CMK (cell line): ENCODE results near the gene TLE4.
A peak's percentile ranks its signal among the peaks of the same experiment; 100 is the strongest.
"Not testable (repeated sequence)": the region's sequence is repeated elsewhere in the genome, so short reads cannot be mapped to it uniquely, and the experiment has no call there.

Experiments
- DNase-seq: peaks from one replicate; pipeline ENCODE4 v3.0.0-alpha.2; 2010; ENCODE audit warnings: low read depth

The TLE4 gene

DNA sequence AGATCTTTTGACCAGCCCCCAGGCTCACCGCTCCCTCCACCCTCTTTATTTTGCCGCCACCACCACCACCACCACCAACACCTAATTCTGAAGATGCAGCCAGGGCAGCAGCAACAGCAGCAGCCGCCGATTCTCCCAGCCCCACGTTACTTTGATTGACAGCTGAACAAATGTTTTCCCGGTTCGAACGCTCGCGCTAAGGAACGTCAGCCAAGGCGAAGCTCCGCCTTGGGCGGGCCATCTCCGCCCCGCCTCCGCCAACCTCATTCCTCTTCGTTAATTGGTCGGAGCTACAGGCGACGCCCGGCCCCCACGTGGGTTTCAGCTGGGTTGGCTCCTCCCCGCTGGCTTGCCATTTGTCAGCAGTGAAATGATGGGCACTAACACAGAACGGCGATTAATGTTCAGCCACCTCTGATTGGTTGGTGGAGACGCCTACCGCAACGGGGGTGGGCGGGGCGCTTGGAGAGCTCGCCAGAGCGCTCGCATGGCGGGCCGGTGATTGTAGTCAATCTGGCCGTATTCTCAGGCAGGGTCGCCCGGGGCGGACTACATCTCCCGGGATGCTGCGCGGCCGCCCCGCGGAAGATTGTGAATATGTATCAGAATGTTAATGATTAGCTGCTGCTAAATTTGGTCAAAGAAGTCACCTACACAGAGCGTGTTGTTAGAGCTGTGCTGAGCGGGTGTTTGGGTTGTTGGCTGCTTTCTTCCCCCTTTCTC lies at the start of gene TLE4:
TSS of gene TLE4 (plus strand) at position 657 of the 723 bp plus-strand sequence. CDS start 826 bp downstream, outside the sequence.
- DNase-seq: peak; percentile 90

DNA sequence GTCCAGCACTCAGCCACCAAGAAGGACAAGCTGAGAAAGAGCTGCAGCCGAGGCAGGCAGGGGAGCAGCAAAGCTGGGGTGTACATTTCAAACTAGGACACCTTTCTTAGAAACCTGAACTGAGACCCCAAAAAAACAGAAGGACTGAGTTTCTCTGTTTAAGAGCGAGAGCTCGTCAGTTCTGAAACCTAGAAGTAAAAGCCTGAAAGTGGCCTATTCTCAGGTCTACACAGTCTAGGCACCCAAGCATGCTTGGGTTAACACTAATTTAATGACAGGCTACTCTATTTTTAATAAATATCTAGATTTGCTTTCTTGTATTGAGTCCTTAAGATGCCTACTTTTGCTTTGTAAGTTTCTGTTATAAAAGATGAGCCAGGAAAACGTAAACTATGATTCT lies 49.0 kb upstream of the TLE4 start:
- no peak for DNase-seq

DNA sequence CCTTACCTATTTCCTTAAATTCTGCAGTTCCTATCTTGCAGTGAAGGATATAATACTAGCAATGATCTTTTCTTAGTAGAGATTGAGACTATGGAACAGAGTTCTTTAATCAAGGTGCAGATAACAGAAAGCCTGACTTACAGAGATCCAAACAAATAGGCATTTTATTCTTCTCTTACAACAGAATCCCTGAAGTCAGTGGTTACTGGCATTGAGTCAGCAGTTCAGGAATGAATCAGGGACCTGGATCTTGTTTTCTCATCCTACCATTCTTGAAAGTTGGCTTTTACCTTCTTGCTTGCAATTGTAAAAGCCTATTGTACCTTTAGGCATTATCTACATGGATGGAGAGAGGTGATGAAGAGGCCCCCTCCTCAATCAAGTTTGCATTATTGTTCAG lies 47.5 kb upstream of the TLE4 start:
- DNase-seq: no peak

DNA sequence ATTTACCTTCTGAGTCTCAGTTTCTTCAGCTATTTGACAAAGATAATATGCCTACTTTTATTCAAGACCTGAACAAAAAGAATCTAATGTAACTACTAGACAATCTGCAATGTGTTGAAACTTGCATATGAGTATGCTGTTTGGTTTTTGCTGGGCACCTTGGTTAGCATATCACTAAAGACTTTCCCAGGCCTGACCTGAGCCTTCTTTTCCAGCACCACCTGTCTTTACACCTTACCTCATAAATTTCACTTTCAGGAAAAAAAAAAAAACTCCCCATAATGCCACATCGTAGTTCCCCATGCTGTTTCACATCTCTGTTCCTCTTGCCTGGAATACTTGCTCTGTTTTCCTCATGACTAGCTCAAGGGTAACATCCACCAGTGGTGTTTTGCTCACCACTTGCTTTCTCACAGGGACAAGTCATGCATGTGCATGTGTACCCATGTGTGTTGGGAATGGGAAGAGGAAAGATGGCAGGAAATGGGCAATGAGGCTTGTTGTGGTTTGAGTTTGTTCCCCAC lies 45.6 kb upstream of the TLE4 start:
- DNase-seq: no peak

DNA sequence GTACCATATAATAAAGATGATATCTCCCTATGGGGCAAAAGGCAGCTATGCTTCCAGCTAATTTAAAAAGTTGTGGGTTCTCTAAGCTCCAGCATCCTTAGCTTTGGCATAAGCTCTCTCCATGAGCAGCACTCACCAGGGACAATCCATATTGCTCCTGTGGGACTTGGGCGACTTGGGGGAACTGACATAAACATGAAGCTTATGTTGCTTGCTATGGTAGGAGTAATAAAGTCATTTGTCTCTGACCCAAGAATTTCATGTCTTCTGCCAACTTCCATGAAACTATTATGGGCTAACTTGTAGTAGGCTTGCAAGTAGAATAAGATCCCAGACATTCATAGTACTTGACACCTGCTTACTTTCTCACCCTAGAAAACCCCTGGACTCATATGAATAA lies 36.2 kb upstream of the TLE4 start:
- DNase-seq: no peak

DNA sequence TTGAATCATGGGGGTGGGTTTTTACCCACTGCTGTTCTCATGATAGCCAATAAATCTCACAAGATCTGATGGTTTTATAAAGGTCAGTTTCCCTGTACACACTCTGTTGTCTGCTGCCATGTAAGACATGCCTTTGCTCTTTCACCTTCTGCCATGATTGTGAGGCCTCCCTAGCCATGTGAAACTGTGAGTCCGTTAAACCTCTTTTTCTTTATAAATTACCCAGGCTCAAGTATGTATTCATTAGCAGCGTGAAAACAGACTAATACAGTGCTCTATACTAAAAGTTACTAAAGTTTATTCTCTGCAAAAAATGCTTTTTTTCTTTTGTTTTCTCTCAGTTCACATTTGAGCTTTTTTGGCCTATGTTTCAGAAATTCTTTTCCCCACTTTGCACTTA lies 33.9 kb upstream of the TLE4 start:
- no peak for DNase-seq

DNA sequence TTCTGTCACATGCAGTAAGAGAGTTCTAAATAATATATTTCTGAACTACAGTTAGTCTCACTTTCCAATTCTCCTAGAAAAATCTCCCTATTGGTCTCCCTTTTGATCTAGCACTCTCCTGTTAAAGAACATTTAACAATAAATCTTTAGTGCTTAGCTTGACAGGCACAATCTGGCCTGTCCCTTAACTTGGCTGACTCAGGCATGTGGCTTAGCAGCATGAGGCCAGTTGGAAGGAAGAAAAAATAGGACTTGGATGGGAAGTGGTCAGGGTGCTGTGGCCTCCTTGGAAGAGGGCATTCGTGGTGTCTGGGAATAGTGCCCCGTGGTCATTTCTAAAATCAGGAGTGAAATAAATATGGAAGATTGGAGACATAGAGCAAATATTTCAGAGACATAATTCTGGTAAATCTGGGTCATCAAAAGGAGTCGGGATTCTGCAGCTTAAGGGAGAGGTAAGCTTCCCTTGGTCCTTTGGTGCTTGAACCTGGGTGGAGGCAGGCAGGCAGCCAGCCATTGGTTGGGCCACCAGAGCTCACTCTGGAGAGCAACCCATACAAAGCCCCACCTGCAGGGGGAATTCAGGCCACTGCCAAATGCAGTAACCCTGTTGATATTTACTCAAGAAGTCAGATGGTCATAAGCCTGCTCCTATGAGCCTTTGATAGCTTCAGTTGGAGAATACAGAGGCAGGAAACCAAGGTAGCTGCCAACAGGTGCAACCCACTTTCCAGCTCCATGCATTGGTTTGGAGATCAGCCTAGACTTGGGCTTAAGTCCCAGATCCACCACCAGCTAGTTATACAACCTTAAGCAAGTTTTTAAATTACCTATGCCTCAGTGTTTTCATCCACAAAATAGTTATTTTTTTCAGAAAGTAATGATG lies 28.8 kb upstream of the TLE4 start:
- no peak for DNase-seq

DNA sequence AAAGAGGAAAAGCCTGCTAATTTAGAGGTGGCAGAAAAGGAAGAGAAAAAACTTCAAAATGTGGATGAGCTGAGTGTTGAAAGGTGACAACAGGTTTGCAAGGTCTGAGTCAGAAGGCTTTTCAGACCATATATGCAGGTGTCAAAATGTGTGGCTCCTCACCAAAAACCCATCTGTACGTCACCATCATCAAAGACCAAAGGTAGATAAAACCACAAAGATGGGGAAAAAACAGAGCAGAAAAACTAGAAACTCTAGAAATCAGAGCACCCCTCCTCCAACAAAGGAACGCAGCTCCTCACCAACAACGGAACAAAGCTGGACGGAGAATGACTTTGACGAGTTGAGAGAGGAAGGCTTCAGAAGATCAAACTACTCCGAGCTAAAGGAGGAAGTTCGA lies 27.4 kb upstream of the TLE4 start:
- DNase-seq: not testable (repeated sequence)

DNA sequence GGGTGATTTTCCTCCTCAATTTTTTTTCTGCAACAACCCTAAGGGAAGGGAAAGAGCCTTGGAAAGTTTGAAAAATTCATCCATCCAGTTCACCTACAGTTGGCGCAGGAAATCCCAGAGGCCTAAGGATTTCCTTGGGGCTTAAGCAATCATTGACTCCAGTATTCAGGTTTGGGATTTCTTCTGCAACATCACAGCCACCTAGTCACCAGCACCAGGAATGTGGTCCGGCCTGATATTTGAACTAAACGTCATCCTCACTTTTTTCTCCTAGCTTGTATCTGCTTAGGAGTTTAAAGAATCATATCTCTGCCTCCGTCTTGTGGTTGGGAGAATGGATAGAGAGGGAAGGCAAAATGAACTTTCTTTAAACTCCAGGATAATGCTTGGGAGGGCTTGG lies 20.2 kb upstream of the TLE4 start:
- DNase-seq: no peak

DNA sequence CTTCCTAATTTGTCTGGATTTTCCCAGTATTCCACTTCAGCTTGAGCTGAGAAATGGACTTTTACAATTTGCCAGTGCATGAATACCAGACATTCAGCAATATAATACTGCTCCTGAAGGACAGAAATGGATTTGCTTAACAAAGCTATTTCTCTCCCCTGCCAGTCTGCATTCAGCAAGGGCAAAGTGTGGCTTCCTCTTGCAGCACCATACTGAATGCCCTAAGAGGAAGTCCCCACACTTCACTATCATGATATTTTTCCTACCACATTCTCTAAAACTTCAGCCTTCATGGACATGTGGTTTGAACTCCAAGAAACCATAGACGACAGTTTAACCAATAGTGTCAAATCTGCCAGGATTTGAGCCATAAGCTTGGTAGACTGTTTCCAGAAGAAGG lies 19.8 kb upstream of the TLE4 start:
- no peak for DNase-seq

DNA sequence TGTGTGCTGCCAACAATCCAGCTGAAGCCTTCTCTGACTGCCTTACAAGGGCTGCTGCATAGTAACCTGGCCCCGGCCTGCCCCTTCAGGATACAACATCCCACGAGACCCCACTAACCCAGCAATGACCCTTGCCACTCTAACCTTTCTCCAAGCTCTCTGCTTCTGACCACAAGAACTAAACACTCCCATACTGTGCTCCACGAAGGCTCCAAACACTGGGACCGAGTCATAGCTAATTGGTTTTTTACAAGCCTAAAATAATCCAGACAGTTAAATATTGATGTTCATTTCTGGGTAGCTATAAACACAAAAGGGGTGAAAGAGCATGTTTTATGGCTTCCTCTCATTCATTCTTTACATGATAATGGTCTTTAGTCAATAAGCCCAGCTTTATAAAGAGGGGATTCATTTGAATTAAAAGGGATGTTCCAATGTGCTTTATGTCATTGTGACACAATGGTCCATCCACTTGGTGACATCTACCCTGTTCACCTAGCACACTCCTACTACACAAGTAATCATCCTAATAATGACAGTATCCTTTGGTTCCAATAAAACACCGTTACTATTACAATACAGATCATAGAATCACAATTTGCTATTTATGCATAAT lies 16.2 kb upstream of the TLE4 start:
- DNase-seq: no peak

DNA sequence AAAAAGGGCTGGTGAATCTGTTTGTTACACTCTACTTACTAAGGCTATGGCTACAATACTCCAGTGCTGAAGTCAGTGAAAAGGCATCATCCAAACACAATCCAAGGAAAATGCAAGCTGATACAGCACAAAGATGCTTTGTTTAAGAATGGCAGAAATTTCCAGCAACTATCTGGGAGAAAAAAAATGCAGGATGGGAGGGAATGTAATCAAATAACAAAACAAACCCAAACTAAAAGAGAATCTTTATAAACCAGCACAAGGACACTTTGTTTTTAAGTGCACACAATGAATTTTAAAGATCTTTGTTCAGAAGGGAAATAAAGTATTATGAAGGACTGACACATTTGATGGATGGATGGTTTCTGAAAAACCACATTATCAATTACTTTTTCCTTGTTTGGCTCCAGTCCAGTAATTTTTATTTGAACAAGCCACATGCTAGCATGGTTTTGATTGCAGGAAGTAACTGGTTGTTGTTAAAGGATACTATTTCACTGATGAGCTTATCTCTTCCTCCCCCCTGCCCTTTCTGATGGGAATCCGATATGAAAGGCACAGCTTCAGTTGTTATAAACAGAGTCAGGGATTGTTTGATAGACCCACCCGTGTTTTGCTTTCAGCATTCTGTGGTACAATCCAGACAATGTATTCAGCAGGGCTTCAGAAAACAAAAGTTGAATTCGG lies 12.1 kb upstream of the TLE4 start:
- DNase-seq: no peak

DNA sequence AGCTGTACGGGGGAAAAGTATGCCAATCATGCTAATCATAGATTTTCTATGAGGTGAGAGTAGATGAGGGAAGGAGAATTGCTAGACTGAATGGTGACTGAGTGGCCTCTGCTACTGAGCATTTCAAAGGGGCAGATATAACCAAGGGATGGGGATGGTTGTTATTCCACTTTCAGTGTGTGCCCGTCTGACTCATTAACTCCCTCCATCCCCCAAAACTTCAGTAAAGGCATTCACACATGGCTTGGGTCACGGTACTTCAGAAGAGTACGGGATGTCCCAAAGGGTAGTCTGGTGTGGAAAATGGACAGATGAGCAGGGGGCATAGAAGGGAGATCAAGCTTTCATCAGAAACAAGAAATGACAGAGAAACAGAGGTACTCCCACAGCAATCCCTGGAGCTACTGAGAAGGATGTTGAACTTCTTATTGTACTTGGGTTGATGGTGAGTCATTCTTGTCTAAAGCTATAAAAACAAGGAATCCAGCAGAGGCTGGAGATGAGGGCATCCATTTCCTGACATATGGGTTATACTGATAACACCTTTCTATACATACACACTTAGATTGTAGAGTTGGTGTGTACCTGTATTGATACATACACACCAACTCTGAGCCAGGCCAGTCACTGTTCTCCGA lies 8.9 kb upstream of the TLE4 start:
- DNase-seq: no peak

DNA sequence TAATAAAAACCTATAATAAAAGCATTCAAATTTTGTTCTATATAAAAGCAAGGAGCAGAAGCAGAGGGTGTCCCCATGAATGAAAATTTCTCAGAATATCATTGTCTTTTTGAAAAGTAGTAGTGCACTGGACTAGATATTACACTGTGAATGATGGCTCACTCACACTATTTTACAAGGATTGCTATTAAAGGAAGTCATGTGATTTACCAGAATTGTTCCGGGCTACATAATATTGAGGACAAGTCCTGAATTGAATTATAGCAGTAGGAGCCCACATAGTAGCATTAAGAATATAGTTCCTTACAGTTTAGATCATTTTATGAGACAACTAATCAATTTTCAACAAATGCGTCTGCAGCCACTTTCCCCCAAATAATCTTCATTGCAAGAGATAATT lies 7.7 kb upstream of the TLE4 start:
- no peak for DNase-seq

DNA sequence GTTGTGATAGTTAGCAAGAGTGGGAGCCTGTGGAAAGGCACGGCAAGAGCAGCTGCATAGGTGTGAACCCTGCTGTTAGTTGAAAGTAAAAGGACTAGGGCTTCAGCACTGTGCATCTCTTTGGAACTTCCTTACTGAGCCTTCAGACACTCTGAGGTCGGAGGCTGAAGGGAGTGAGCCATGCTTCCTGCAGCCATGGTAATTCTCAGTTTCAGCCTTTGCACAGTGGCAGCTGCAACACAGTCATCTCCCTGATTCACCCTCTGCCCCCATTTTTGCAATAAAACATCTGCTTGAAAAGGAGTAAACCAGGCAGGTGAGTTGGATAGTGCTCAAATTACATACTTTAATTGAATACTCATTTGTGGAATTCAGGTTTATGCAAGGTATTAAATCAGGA lies 6.5 kb upstream of the TLE4 start:
- DNase-seq: no peak

DNA sequence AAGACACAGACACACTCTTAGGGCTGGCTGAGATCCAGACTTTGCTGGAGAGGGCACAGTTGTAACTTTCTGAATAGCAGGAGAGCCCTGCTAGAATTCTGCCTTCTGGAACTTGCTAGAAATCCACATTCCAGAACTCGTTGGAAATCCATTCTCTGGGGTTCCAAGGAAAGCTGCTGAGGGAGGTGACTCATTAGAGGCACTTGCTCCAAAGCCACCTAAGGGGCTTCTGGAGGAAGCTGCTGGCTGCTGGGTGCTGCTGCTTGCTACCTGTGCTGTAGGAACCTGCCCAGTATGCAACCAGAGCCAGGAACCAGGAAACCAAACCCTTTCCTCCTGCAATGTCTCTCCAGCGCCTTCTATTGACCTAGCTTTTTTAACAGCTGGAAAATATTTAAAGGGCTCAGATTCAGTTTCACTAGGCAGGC lies 4.1 kb upstream of the TLE4 start:
- DNase-seq: no peak

DNA sequence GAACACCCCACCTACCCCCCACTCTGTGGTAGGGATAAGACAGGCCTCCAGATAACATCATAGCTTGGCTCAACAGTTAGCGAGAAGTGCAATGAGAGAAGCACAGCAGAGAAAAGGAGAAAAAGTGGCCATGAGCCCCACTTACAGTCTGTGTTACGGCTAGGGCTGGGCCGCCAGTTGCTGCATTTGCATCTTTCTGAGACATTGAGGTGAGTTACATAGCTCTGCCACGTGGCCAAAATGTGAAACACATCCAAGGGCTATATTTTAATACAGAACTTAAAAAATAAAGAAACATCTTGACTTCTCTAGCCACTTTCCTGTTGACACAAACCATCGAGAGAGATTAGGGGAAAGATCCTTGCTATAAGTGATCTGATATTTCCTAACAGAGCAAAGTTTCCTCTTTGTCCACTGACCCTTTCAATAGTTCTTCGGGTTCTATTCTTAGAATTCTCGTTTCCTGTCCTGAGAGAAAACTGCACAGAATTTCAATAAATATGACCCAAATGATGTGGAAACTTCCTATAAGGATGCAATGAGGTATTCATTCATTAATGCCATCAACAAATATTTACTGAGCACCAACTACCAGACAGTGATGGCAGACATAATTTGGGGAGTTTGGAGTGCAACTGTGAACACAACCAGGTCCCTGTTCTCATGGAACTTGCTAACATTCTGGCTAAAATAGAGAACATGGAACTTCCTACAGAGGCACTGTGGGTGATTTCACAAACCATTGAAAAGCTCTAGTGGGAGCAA lies 3.2 kb upstream of the TLE4 start:
- DNase-seq: no peak

DNA sequence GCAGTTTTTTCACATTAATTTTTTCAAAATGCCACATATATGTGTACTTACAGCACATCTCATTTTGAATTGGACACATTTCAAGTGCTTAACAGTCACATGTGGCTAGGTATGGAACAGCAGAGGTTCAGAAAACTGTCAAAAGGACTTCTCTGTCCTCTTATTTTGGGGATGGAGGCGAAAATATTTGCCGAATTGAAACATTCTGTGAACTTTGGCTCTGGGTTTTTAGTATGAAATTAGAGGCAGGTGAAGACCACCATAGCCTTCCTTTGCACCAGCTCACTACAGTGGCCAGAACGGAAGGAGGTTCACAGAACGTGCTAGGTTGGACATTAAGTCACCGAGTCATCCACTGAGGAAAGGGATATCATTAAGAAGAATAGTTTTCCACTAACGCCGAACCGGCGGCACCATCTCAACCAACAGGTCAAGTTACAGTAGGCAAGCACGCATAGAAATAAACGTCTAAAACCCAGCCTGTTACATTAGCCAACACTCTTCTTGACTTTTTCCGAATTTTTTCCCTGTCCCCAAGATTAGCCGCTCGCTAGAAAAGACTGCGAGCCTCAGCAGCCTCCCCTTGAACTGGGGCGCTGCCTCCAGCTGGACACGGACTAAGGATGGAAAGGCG lies 1.8 kb upstream of the TLE4 start:
- DNase-seq: no peak

DNA sequence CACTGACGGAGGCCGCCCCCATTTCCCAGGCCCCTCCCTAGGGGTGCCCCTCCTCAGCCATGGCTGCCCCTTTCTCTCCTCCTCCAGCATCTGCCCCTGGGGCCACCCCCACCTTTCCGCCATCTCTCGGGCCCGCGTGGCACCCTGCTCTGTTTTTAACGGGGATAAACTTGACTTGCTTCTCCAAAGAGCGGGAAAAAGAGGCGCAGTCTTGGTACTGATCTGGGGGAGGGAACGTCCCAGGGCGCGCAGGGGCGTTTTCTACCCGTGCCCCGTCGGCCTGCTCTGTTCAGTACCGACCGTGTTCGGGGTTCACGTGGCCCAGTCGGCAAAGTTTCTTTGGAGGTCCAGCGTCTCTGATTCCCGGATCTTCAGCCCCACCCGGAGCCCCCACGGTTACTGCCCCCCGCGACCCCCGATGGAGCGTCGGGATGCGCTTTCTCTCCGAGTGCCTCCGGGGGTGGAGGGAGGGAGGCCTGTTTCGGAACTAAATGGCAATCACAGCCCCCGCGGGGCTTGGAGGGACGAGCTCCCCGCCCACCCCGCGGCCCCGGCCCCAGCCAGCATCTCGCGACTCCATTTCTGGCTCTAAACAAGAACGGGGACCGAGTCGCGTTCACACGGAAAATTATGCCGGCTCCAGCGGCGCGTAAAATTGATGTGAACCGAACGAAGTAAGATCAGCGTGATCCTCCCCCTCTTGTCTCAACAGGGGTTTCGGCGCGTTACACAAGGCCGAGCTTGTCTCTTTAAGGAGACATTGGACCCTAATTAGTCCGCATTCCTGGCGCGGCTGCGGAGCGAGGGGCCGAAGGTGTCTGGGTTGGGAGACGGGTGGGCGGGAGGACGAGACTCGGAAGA lies 1.1 kb upstream of the TLE4 start:
- no peak for DNase-seq
